Liver (tissue), 9 donors: ENCODE data around the gene UBL4B. TPM values are rescaled to one million over a fixed set of nuclear protein-coding genes. Genes with fewer than 3 reads are reported as not detected.
A peak's percentile ranks its signal among the peaks of the same experiment; 100 is the strongest.

Source experiments
- DNase-seq: peaks from one replicate; pipeline ENCODE4 v3.0.0-alpha.2; 2017; ENCODE audit warnings: low spot score
- H3K27ac ChIP-seq, 2 donors: one replicate each; pipeline ENCODE4 v1.7.0; 2013; ENCODE audit warnings: inconsistent platforms in 2 of 2, low read length in 2 of 2, control low read depth in 1 of 2, low read depth in 1 of 2, mild to moderate bottlenecking in 1 of 2
- H3K27me3 ChIP-seq, 4 donors: one replicate each; pipeline versions ENCODE4 v1.6.1 to v1.7.0; 2013; ENCODE audit warnings: low read length in 3 of 4, inconsistent platforms in 1 of 4, mild to moderate bottlenecking in 1 of 4, moderate library complexity in 1 of 4; ENCODE audit not compliant: control insufficient read depth in 4 of 4, insufficient read depth in 4 of 4
- H3K36me3 ChIP-seq, 4 donors: one replicate each; pipeline versions ENCODE4 v1.6.1 to v1.7.0; 2013; ENCODE audit warnings: low read length in 3 of 4, mild to moderate bottlenecking in 3 of 4, low read depth in 1 of 4, moderate library complexity in 1 of 4; ENCODE audit not compliant: control insufficient read depth in 4 of 4, insufficient read depth in 3 of 4
- H3K4me1 ChIP-seq, 4 donors: one replicate each; pipeline versions ENCODE4 v1.6.1 to v1.7.0; 2013; ENCODE audit warnings: low read length in 3 of 4, mild to moderate bottlenecking in 3 of 4, moderate library complexity in 1 of 4; ENCODE audit not compliant: control insufficient read depth in 4 of 4, insufficient read depth in 4 of 4
- H3K4me3 ChIP-seq, 3 donors: one replicate each; pipeline versions ENCODE4 v1.6.1 to v1.7.0; 2013; ENCODE audit warnings: low read length in 3 of 3, control low read depth in 1 of 3, low read depth in 1 of 3, mild to moderate bottlenecking in 1 of 3
- H3K9ac ChIP-seq, 2 donors: one replicate each; pipeline ENCODE4 v1.7.0; 2013; ENCODE audit warnings: low read length in 2 of 2, mild to moderate bottlenecking in 2 of 2, moderate library complexity in 2 of 2, control low read depth in 1 of 2, low read depth in 1 of 2
- H3K9me3 ChIP-seq, 4 donors: one replicate each; pipeline versions ENCODE4 v1.6.1 to v1.7.0; 2013; ENCODE audit warnings: low read length in 3 of 4; ENCODE audit not compliant: control insufficient read depth in 4 of 4
- EGR1 ChIP-seq, 2 donors: IDR thresholded peaks; 2 replicates each; pipeline ENCODE4 v1.6.1; 2016 to 2018; ENCODE audit warnings: antibody characterized with exemption in 2 of 2, low read depth in 2 of 2
- FOXA1 ChIP-seq: IDR thresholded peaks from 2 replicates; pipeline ENCODE4 v1.6.1; 2016; ENCODE audit warnings: antibody characterized with exemption
- FOXA2 ChIP-seq: IDR thresholded peaks from 2 replicates; pipeline ENCODE4 v1.6.1; 2016; ENCODE audit warnings: antibody characterized with exemption
- GABPA ChIP-seq, 2 donors: IDR thresholded peaks in 1 of 2; conservative IDR thresholded peaks in 1 of 2; 2 replicates each; pipeline ENCODE4 v1.6.1; 2016; ENCODE audit warnings: antibody characterized with exemption in 2 of 2, mild to moderate bottlenecking in 1 of 2, moderate library complexity in 1 of 2
- HNF4A ChIP-seq, 2 donors: conservative IDR thresholded peaks; 2 replicates each; pipeline ENCODE4 v1.6.1; 2016; ENCODE audit warnings: antibody characterized with exemption in 2 of 2, mild to moderate bottlenecking in 2 of 2
- JUND ChIP-seq, 2 donors: IDR thresholded peaks; 2 replicates each; pipeline ENCODE4 v1.6.1; 2016; ENCODE audit warnings: antibody characterized with exemption in 2 of 2
- REST ChIP-seq: IDR thresholded peaks from 2 replicates; pipeline ENCODE4 v1.6.1; 2016; ENCODE audit warnings: antibody characterized with exemption, mild to moderate bottlenecking
- RXRA ChIP-seq, 2 donors: IDR thresholded peaks; 2 replicates each; pipeline ENCODE4 v1.6.1; 2017 to 2018; ENCODE audit warnings: antibody characterized with exemption in 2 of 2, mild to moderate bottlenecking in 1 of 2
- YY1 ChIP-seq: IDR thresholded peaks from 2 replicates; pipeline ENCODE4 v1.6.1; 2016; ENCODE audit warnings: antibody characterized with exemption, mild to moderate bottlenecking
- WGBS: extraction: QIAGEN DNeasy Blood & Tissue Kit; methylation state at CpG from one replicate; pipeline ENCODE4 v1.1.7; 2013; 5-methylcytosine and 5-hydroxymethylcytosine counted together
- polyA plus RNA-seq, 2 donors: library from polyadenylated mRNA; stranded (reverse) in 1 of 2; unstranded in 1 of 2; fragments of 200-250 nt in 1 of 2; fragments of >200 nt in 1 of 2; fragmentation: Nextera tagmentation in 1 of 2; extraction: Ambion mirVana in 1 of 2; gene quantifications; one replicate each; pipeline versions ENCODE4 v1.2.1 to v1.2.3, GENCODE V29; 2013 to 2015
- total RNA-seq, 2 donors: library from RNA; depleted of rRNA; stranded (reverse); fragments of >200 nt; gene quantifications; one replicate each; pipeline ENCODE4 v1.2.3, GENCODE V29; 2014
- TF ChIP-seq, protein P1 (sequence below): IDR thresholded peaks from 2 replicates; pipeline ENCODE4 v1.6.1; 2016; ENCODE audit warnings: antibody characterized with exemption
- TF ChIP-seq, protein P2 (sequence below): IDR thresholded peaks from 2 replicates; pipeline ENCODE4 v1.6.1; 2016; ENCODE audit warnings: antibody characterized with exemption
- TF ChIP-seq, protein P3 (sequence below): IDR thresholded peaks from 2 replicates; pipeline ENCODE4 v1.6.1; 2016; ENCODE audit warnings: antibody characterized with exemption
- donor health status: healthy.
- donor health status: healthy.
- donor health status: healthy.
- donor health status: healthy.
- donor health status: healthy.

Gene UBL4B
- total and polyA plus RNA-seq, 4 donors = not detected

GRCh38 chr1:110152133-110152785 is 40.0 kb downstream of the UBL4B start:
- Histone ChIP-seq H3K4me3 (no peak overlapping the region), H3K36me3 (no peaks in the 10 kb centered on the region), H3K4me1 (peaks cover 0 to 5% (median 3%) of the 10 kb centered on the region in 4 donors), H3K27ac (no peak overlapping the region), H3K27me3 (peaks cover 9 to 12% (median 10%) of the 10 kb centered on the region in 4 donors), H3K9me3 (peaks cover 0 to 3% (median 0%) of the 10 kb centered on the region in 4 donors), H3K9ac (no peak overlapping the region)
- DNase-seq = no peak
- WGBS = 52% methylated on average over 8 of the region's 8 CpGs
- TF ChIP-seq HNF4A (conservative IDR thresholded peaks at IDR 0.05) (no peak), EGR1 (IDR thresholded peaks at IDR 0.05; ENCODE audit: low read depth in 2 of 2) (no peak), FOXA2 (no peak), JUND (IDR thresholded peaks at IDR 0.05) (no peak), GABPA (IDR thresholded peaks at IDR 0.05 in 1 of 2, conservative IDR thresholded peaks at IDR 0.05 in 1 of 2) (no peak)
- TF ChIP-seq, protein P1, sequence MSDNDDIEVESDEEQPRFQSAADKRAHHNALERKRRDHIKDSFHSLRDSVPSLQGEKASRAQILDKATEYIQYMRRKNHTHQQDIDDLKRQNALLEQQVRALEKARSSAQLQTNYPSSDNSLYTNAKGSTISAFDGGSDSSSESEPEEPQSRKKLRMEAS = no peak
- TF ChIP-seq, protein P2, sequence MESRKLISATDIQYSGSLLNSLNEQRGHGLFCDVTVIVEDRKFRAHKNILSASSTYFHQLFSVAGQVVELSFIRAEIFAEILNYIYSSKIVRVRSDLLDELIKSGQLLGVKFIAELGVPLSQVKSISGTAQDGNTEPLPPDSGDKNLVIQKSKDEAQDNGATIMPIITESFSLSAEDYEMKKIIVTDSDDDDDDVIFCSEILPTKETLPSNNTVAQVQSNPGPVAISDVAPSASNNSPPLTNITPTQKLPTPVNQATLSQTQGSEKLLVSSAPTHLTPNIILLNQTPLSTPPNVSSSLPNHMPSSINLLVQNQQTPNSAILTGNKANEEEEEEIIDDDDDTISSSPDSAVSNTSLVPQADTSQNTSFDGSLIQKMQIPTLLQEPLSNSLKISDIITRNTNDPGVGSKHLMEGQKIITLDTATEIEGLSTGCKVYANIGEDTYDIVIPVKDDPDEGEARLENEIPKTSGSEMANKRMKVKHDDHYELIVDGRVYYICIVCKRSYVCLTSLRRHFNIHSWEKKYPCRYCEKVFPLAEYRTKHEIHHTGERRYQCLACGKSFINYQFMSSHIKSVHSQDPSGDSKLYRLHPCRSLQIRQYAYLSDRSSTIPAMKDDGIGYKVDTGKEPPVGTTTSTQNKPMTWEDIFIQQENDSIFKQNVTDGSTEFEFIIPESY = no peak
- TF ChIP-seq, protein P3, sequence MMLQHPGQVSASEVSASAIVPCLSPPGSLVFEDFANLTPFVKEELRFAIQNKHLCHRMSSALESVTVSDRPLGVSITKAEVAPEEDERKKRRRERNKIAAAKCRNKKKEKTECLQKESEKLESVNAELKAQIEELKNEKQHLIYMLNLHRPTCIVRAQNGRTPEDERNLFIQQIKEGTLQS = no peak

DNA sequence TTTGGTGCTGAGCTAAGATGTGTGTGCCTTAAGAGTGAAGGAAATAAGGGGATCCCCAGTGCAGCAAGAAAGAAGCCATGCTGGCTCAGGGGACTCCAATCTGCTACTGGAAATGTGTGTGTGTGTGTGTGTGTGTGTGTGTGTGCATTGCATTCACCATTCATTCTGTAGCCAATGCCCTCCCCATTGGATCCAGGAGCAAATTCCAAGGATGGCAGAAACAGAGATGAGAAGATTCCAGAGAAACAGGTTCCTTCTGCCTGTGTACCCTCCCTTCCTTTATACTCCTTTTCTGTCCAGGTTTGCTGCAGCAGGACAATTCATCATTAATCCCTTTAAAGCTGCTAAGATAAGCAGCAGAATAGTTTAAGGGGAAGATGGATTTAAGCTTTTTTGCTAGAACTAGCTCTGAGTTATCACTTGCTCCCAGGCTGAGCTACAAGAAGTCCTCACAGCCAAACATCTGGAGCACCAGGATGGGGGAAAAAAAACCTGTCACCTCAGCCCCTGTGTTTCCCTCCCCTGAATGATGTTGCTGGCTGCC is 41.2 kb downstream of the UBL4B start:
- TF ChIP-seq JUND (IDR thresholded peaks at IDR 0.05) = no peak
- TF ChIP-seq YY1 = no peak
- no peak for TF ChIP-seq FOXA1
- no peak for TF ChIP-seq RXRA (IDR thresholded peaks at IDR 0.05)
- Histone ChIP-seq H3K4me1 (peaks cover 0 to 5% (median 3%) of the 10 kb centered on the region in 4 donors), H3K9me3 (peaks cover 0 to 3% (median 0%) of the 10 kb centered on the region in 4 donors), H3K9ac (no peak overlapping the region), H3K36me3 (no peaks in the 10 kb centered on the region), H3K27me3 (peaks cover 4 to 12% (median 10%) of the 10 kb centered on the region in 4 donors), H3K27ac (no peak overlapping the region), H3K4me3 (no peak overlapping the region)
- no peak for DNase-seq

DNA sequence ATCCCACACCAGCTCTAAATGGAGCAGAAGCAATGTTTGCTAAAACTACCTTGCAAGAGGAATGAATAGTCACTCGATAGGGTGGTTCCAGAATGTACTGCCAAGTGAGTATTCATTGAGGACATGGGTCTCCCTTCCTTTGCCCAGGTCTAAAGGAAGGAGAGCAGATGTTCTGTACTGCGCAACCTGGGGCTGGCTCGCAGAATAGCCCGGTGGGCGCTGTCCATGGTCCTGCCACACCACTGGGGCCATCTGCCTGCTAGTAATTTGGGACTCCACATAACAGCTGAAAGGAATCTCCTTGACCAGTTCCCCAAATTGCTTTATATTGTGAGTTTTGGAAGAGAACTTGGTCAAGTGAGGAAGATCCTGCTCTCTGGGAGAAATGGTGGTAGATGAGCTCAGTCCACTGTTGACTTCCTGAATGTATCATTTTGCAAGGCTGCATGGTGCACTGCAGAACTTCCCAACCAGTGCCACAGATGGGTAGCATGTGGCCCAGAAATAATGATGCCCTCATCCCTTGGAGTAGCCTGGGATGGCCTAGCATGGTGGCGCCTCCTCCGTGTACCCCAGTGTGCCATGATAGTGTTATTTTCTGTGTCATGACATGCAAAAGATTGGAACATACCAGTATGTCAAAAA is 43.8 kb downstream of the UBL4B start:
- TF ChIP-seq FOXA2 = no peak
- TF ChIP-seq REST = peak; percentile 100
- no peaks in the 10 kb centered on the region for H3K36me3 ChIP-seq
- H3K27ac ChIP-seq = no peak overlapping the region
- peak; percentile 77 for DNase-seq
- 13% methylated on average over 7 of the region's 7 CpGs for WGBS
- H3K9me3 ChIP-seq = peaks cover 0 to 3% (median 0%) of the 10 kb centered on the region in 4 donors
- H3K4me1 ChIP-seq = no peaks in the 10 kb centered on the region
- H3K4me3 ChIP-seq = no peak overlapping the region
- H3K27me3 ChIP-seq = peaks cover under 1 to 8% (median 5%) of the 10 kb centered on the region in 4 donors
- H3K9ac ChIP-seq = no peak overlapping the region
